ENCODE results near the gene WDR86.
A peak's percentile ranks its signal among the peaks of the same experiment; 100 is the strongest.

Gene WDR86

DNA sequence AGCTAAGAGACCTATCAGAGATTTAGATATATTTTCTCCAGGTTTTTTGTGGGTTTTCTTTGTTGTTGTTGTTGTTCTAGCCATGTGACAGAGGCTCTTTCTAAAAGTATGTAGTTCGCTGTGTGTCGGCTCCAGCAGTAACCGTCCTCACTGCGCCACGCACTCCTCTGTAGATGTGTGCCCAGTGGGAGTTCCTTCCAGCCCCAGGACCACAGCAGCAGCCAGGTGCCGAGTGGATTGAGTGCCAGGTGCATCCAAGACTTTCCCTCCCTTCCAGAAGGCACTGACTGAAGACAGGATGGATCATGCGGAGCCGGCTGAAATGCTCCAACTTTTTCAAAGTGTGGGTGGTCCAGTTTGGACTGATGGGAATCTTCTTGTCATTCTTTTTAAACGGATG lies 31.8 kb downstream of the WDR86 start:
- no peak for DNase-seq

DNA sequence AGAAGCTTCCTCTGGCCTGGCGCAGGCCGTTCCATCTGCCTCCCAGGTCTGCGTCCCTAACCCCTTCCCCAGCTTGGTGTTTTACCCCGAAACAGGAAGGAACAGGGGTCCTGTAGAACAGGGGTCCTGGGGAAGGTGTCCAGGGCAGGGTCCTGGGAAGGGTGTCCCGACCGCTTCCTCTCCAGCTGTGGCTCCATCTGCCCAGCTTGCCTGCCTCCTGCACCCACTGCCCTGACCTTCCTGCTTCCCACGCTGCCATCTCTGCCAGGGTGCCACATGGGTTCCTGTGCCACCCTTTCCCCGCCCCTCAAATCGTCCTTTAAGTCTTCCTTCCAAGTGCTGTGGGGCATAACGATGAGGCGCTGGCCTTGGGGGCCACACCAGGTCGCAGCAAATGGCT lies 32.4 kb downstream of the WDR86 start:
- DNase-seq, result no peak

DNA sequence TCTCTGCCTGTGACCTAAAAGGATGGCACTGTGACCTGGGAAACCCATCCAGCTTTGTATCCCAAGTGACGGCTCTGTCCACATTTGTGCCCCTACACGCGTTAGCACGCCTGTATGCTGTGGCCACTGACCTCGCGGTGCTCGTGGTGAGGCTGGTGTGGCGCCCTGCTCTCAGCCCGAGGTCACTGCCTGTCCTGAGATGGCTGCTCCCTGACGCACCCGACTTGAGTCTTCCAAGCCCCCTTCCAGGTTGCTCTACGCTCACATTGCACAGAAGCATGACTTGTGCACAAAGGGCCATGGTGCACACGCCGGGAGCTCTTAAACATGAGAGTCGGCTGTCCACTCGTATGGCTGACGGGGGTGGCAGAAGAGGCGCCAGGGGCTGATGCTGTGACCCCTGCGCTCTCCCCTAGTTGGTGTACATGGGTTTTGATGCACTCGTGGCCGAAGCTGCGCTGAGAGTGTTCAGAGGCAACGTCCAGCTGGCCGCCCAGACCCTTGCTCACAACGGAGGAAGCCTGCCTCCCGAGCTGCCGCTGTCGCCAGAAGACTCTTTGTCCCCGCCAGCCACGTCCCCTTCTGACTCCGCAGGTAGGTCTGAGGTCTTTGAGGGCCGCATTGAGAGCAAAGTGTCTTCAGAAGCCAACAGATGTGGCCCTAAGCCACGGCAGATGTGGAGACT lies 33.5 kb downstream of the WDR86 start:
- no peak for DNase-seq

DNA sequence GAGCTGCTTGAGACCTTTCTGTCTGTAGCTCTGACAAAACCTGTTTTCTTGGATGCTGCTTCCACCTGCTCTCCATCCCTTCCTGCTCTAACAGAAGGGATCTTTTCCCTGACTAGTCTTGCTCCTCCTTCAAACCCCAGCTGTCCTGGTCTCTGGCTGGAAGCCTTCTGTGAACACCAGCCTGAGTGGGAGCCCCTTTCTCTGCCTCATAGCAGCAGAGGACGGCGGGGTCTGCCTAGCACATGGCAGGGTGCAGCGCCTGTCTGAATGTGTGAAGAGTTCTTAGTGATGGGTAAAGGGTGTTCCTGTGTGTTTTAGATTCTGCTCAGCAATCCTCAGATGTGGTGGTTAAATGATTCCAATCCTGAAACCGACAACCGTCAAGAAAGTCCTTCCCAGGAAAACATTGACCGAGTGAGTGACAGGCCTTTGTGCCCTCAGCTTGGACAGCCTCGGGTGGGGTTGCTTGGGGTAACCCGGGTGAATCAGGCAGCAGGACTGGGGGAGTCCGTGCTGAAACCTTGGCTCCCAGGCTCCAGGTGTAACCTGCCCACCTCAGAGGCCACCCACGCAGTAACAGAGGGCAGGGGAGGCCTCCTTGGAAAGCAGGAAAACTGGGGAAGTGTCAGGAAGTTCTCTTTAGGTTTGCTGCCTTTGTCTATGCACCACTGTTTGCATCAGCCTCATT lies 34.2 kb downstream of the WDR86 start:
- no peak for DNase-seq

DNA sequence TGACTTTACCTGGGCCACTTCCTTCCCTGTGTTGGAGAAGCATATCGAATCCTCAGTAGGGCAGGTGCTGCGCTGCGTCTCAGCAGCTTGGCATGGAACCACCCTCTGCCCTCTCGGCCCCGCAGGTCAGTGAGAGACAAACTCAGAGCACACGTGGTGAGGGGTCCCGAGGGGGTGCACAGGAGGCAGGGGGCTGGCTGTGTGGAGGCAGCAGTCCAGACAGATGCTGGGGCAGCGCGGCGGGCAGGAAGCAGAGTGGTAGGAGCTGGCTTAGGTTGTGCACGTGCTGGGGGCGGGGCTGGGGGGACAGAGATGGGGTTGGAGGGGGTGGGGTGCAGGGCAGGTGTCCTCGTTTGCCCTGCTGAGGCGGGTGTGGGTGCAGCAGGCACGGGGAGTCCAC lies 35.1 kb downstream of the WDR86 start:
- no peak for DNase-seq

DNA sequence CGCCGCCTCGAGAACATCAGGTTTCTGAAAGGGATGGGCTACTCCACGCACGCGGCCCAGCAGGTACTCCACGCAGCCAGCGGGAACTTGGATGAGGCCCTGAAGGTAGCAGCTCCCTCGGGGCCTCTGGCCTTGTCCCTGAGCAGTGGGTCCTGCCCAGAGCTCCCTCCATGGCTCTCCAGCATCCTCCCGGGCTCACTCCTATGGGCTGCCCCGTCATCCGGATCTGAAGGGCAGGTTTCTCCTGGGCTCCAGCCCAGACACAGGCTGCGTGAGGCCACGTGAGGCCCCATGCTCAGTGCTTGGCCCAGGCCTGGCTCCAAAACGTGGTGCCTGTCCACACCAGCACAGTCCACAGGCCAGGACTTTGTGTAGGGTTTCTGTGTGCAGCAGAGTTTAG lies 35.7 kb downstream of the WDR86 start:
- no peak for DNase-seq

DNA sequence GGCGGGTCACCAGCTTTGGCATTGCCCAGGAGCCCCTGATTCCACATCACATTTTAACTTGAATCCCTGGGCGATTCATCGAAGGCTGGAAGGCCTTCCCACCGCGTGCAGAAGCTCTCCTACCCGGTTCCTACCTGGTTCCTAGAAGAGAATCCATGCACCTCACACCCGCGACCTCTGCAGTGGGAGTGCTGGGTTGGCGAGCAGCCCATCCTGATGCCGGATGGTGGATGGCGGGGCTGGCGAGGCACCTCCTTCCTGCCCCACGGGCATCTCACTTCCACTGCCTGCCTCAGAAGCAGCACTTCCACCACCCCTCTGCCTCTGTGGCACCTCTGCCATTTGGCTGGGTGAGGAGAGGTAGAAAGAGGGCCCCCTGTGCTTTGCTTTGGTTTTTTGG lies 36.2 kb downstream of the WDR86 start:
- DNase-seq, result no peak

DNA sequence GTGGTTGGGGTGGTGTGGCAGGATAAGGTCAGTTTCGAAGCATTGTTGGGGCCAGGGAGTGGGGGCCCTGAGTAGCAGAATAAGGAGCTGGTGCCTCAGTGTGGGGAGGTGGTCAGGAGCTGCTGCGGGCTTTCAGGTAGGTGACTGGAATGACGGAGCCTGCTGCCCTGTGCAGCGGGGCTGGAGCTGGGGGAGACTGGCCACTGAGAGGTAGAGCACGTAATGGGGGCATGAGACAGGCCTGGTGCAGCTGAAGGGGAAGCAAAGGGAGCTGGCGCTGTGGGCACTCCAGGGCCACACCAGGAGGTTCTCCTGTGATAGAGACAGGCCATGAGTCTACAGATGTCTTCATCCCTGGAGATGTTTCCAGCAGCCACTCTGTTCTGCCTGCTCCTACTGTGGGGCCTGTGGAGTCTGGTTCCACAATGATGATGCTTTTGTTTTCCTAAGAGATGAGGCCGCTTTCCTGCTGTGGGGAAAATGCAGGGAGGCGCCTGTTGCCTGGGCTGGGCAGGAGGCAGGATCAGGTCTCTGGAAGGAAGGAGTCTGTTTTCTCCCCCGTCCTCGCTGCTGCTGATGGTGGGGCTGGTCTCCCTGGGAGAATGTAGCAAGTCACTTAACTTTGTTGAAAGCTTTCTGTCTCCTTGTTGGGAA lies 37.1 kb downstream of the WDR86 start:
- DNase-seq, result no peak

DNA sequence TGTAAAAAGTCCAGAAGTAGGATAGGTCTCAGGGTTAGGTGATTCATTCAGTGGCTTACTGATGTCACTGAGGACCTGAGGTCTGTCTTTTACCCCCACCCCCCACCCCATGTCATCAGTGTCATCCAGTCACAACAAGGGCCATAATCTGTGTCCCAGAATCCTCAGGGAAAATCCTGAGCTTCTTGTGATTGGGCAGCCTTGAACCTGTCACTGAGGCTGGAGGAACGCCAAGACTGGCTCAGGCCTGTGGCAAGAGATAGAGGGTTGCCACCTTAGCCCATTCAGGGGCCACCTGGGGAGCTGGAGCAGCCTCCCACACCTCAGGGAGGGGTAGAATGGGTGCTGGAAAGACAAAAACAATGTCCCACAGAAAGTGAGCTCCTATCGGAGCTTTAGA lies 38.6 kb downstream of the WDR86 start:
- DNase-seq, result no peak

DNA sequence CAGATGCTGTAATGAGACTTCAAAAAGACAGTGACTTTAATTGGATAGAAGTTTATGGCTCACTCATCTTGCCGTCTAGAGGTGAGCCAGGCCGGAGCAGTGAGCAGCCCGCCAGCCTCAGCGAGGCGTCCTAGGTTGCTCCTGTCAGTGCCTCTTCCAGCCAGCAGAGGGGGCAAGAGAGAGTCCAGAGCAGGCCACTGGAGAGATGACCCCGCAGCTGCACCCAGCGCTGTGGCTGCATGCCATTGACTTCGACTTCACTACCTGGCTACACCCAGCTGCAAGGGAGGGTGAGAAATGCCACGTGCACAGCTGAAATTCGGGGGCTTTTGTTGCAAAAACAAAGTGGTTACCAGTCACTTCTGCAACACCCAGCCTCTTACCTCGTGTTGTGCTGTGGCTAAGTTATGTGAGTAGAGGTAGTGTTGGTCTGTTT lies 41.7 kb downstream of the WDR86 start:
- DNase-seq, result peak; percentile 76

DNA sequence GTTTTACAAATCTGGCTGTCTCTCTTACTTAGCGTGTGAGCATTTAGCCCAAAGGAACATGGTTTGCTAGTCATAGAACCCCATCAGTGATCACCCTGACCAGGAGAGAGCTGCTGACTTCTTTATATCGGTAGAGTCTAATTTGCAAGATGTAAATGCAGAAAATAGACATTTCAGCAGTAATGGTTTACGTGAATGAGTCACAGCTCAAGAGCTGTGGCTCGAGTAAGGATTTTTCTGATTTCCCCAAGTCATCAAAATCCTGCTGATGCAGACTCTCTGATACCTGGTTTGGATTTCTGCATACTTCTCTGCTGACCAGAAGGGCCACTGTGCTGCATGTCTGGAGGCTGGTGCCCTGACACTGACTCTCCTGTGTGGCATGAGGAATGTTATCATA lies 42.6 kb downstream of the WDR86 start:
- DNase-seq, result no peak

DNA sequence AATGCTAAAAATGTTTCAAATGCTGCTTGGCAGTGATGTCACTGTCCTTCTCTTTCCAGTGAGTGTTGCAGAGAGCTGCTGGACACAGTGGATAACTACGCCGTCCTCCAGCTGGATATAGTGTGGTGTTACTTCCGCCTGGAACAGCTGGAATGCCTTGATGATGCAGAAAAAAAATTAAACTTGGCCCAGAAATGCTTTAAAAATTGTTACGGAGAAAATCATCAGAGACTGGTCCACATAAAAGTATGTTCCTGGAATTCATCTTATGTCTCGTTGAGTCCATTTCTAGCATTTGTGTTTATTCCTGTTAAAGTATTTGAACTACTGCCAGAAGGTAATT lies 43.0 kb downstream of the WDR86 start:
- DNase-seq, result no peak

DNA sequence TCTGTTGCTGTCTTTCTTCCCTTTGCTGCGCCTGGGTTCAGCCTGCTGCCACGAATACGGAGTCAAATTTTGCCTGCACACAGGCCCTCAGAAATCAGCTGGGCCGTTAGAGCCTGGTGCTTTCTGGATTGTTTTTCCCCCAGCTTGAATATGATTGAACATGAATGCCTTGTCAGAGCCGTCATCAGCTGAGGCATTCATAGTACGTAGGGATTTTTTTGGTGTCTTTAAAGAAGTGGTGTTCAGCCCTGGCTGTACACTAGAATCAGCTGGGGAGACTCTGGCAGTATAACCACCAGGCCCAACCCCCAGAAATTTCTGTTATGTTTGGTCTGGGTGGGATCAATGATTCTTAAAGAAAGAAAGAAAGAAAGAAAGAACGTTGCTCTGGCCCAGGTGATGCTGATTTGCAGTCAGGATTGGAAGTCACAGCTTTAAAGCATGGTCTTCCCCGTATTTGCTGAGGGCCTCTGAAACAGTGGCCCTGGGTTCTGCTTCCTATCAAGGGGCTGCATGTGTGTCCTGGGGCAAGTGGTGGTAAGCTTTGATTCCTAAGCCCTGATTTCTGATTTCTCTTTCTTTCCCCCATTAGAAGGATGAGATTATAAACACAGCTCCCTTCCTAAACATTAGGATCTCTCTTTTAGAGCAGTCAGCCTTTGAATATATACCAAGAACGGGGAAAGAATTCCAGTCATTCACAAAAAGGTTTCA lies 43.5 kb downstream of the WDR86 start:
- no peak for DNase-seq

DNA sequence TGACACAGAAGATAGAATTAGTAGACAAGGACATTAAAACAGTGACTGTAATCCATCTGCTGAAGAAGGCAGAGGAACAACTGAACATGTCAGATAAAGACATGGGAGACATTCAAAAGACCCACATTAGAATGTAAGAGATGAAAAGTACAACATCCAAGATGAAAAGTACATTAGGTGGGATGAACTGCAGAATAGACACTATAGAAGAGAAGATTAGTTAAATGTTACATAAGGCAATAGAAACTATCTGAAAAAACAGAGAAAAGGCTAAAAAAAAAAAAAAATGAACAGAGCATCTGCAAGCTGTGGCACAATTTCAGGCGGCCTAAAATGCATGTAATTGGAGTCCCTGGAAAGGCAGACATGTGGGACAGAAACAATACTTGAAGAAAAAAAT lies 46.7 kb downstream of the WDR86 start:
- no peak for DNase-seq

DNA sequence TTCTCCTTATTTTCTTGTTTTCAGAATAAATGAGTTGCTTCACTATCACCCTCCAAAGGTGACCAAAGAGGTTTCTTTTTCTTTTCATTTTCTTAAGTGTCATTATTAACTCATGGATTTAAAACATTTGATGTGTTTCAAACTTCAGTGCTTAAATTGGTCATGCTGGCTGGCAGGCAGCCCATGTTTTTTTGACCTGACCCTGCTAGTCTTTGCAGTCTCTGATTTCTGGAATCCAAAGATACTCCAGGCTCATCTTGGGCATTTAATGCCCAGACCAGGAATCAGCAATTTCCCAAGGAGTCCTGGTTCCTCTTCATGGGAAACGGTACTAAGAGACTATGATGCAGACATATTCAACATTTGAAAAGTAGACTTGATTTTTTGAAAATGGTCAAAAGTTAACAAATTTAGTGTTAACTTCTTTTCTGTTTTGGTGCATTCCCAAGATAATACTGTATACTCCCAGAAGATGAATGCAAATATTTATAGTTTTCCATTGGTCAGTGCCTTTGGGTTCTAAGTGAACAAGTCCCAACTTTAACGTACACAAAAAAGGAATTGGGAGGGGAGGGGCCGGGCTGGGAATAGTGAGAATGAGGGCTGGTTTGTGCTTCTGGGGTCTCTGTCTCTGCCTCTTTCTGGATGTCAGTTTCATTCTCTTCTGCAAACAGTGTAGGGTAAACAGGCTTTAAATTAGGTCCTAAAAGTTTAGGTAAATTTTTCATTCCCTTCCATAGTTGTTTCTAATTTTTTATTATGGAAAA lies 48.5 kb downstream of the WDR86 start:
- no peak for DNase-seq

DNA sequence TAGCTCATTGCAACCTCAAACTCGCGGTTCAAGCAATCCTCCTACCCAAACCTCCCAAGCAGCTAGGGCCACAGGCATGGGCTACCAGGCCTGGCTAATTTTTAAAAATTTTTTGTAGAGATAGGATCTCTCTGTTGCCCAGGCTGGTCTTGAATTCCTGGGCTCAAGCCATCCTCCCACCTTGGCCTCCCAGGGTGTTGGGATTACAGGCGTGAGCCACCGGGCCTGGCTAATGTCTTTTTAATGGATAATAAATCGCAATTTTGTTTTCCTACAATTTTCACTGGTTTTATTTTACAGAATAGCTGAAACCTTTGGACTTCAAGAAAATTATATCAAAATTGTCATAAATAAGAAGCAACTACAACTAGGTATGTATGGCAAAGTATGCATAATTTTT lies 57.3 kb downstream of the WDR86 start:
- no peak for DNase-seq

DNA sequence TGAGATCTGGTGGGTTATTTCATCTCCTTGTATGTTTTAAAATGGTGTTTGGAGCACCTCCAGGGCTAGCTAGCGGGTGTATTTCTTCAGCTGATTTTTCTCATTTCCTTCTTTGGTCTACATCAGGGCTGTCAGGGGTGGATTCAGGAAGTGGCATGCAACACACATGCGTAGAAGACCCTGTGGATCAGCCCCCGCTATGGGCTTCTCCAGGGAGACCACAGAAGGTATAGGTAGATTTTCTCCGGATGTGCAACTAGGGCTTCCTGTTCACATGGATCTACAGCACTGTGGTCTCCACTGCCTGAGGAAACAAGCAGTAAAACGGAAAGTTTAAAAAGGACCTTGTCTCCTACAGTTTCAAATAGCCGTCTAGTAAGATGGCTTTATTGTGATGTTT lies 57.9 kb downstream of the WDR86 start:
- no peak for DNase-seq

DNA sequence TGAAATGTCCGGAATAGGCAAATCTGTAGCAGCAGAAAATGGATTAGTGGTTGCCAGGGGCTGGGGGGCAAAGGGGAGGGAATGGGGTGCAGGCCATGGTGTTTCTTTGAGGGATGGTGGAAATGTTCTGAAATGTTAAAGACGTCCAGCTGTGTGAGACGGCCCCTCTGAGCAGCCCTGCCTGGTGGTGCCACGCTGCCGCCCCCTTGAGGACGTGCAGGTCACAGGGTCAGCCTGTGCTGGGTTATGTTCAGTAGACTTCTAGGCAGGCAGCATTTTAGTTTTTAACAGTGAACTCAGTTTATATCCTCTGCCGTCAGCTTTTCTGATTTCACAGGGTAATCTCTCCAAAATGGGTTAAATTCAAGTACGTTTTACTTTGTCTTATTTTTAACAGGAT lies 58.8 kb downstream of the WDR86 start:
- DNase-seq, result no peak

DNA sequence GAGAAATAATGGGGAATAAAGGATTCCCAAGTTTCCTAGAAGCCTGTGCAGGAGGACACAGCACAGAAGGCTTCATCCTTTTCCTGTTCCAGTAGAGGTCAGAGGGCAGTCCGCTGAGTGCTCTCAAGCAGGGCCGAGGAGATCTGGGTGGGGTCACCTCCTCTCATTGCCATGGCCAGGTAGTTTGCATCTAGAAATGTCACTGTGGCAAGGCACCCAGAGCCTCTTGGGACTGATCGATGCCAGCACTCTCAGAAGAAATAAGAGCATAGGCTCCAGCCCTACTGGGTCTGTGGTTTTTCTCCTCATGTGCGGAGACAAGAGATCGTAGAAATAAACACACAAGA lies 60.4 kb downstream of the WDR86 start:
- no peak for DNase-seq

DNA sequence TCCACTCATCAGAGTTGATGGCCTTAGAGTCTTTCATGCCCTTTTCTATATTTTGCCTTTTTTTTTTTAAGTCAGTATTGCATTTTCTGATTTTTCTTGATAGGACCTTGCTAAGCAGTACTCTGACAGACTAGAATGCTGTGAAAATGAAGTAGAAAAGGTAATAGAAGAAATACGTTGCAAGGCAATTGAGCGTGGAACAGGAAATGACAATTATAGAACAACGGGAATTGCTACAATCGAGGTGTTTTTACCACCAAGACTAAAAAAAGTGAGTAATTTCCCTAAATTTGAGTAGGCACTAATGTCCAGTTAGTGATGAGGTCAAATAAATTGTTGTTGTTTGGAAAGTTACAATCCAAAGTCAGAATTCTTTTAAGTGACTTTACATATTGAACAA lies 60.9 kb downstream of the WDR86 start:
- no peak for DNase-seq

DNA sequence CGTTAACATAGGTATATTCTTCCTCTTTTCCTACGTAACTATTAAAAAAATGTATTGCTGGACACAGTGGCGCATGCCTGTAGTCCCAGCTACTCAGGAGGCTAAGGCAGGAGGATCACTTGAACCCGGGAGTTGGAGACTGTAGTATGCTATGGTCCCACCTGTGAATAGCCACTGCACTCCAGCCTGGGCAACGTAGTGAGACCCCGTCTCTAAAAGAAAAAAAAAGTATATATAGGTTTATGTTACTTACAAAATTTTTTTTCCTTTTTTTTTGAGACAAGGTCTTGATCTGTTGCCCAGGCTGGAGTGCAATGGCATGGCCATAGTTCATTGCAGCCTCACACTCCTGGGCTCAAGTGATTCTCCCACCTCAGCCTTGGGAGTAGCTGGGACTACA lies 62.6 kb downstream of the WDR86 start:
- DNase-seq, result no peak

DNA sequence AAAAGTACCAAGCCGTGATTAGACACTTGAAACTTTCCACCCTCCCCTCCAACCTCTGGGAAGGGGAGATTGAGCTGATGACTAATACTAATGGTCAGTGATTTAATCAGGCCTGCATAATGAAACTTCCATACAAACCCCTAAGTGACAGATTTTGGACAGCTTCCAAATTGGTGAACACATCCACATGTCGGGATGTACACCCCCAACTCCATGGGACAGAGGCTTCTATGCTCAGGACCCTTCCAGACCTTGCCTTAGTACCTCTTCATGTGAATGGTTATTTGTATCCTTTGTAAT lies 63.4 kb downstream of the WDR86 start:
- no peak for DNase-seq
